ENCODE results near the gene ECM2. TPM values are rescaled to one million over a fixed set of nuclear protein-coding genes. Genes with fewer than 3 reads are reported as not detected.

The ECM2 gene
- total RNA-seq, 1 experiment from 2014 or later = not detected

DNA sequence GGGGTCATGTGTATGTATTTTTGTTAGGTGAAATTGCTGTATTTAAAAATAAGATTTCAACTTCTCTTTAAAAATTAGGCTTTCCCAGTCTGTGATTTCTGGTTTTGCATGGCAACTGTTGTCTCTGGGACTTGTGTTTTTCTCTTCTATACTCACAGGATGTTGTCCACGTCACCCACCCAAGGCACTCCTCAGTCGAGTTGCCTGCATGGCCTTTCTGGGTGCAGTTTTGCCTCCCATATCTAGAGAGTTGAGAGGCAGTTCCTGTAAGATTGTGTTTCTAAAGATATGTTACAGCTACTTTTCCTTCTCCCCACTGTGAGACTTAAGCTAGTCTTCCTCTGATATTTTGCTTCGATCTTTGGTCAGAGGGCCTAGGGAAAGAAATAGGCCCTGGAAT lies 51.2 kb downstream of the ECM2 start:
- RAD21 ChIA-PET (ENCODE audit: low non-redundant PET in 1 of 2, low total read pairs in 2 of 2, uncharacterized antibody in 2 of 2, unreplicated experiment in 2 of 2) = no interaction called here
- H3K4me2 ChIP-seq (ENCODE audit: low read length) = no peak overlapping the region
- H3K27ac ChIP-seq (ENCODE audit: low read depth, low read length) = no peak overlapping the region
- no peaks in the 10 kb centered on the region for H3K79me2 ChIP-seq (ENCODE audit: insufficient read depth, low read length)
- POLR2A ChIA-PET = no interaction called here
- BruUV-seq (replicated peaks) = no TSS peak
- H3K4me3 ChIP-seq (replicated peaks in 1 of 2; ENCODE audit: low read depth in 1 of 2, low read length in 2 of 2) = no peak overlapping the region
- intact Hi-C loops (cut with micrococcal nuclease) = no loop called here
- no peaks in the 10 kb centered on the region for H4K20me1 ChIP-seq (ENCODE audit: insufficient read depth)
- H3K4me1 ChIP-seq (ENCODE audit: control insufficient read depth in 1 of 2, insufficient read depth in 2 of 2, low read length in 2 of 2) = peaks cover 0 to 17% of the 10 kb centered on the region in 2 experiments; a peak in 2 of 4 replicates
- no peaks in the 10 kb centered on the region for H3K9me3 ChIP-seq (ENCODE audit: control insufficient read depth in 1 of 2, insufficient read depth in 1 of 2, low read depth in 1 of 2, low read length in 2 of 2)
- H3K9ac ChIP-seq (ENCODE audit: low read length) = no peak overlapping the region
- no peak for ATAC-seq
- CTCF ChIA-PET = no interaction called here
- TF ChIP-seq EZH2phosphoT487 (IDR thresholded peaks at IDR 0.05; ENCODE audit: borderline replicate concordance) = no peak
- TF ChIP-seq, protein P1, sequence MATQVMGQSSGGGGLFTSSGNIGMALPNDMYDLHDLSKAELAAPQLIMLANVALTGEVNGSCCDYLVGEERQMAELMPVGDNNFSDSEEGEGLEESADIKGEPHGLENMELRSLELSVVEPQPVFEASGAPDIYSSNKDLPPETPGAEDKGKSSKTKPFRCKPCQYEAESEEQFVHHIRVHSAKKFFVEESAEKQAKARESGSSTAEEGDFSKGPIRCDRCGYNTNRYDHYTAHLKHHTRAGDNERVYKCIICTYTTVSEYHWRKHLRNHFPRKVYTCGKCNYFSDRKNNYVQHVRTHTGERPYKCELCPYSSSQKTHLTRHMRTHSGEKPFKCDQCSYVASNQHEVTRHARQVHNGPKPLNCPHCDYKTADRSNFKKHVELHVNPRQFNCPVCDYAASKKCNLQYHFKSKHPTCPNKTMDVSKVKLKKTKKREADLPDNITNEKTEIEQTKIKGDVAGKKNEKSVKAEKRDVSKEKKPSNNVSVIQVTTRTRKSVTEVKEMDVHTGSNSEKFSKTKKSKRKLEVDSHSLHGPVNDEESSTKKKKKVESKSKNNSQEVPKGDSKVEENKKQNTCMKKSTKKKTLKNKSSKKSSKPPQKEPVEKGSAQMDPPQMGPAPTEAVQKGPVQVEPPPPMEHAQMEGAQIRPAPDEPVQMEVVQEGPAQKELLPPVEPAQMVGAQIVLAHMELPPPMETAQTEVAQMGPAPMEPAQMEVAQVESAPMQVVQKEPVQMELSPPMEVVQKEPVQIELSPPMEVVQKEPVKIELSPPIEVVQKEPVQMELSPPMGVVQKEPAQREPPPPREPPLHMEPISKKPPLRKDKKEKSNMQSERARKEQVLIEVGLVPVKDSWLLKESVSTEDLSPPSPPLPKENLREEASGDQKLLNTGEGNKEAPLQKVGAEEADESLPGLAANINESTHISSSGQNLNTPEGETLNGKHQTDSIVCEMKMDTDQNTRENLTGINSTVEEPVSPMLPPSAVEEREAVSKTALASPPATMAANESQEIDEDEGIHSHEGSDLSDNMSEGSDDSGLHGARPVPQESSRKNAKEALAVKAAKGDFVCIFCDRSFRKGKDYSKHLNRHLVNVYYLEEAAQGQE (IDR thresholded peaks at IDR 0.05; ENCODE audit: low read depth) = no peak
- TF ChIP-seq EZH2 (IDR thresholded peaks at IDR 0.05) = no peak
- TF ChIP-seq POLR2A (IDR thresholded peaks at IDR 0.05; ENCODE audit: borderline replicate concordance, extremely low read depth, insufficient read depth, insufficient read length) = no peak
- TF ChIP-seq, protein P2, sequence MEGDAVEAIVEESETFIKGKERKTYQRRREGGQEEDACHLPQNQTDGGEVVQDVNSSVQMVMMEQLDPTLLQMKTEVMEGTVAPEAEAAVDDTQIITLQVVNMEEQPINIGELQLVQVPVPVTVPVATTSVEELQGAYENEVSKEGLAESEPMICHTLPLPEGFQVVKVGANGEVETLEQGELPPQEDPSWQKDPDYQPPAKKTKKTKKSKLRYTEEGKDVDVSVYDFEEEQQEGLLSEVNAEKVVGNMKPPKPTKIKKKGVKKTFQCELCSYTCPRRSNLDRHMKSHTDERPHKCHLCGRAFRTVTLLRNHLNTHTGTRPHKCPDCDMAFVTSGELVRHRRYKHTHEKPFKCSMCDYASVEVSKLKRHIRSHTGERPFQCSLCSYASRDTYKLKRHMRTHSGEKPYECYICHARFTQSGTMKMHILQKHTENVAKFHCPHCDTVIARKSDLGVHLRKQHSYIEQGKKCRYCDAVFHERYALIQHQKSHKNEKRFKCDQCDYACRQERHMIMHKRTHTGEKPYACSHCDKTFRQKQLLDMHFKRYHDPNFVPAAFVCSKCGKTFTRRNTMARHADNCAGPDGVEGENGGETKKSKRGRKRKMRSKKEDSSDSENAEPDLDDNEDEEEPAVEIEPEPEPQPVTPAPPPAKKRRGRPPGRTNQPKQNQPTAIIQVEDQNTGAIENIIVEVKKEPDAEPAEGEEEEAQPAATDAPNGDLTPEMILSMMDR (IDR thresholded peaks at IDR 0.05 in 2 of 3, conservative IDR thresholded peaks at IDR 0.05 in 1 of 3; ENCODE audit: borderline replicate concordance in 1 of 3, insufficient read depth in 1 of 3, low read depth in 2 of 3, low read length in 2 of 3) = no peak
- TF ChIP-seq SP1 (IDR thresholded peaks at IDR 0.05; ENCODE audit: low read depth) = no peak
- no peak for TF ChIP-seq EGR1 (IDR thresholded peaks at IDR 0.05; ENCODE audit: low read depth)
- TF ChIP-seq YY1 (IDR thresholded peaks at IDR 0.05; ENCODE audit: extremely low read depth, insufficient replicate concordance, low read depth, low read length) = no peak
- TF ChIP-seq ELF1 (IDR thresholded peaks at IDR 0.05; ENCODE audit: borderline replicate concordance, low read depth) = no peak
- TF ChIP-seq TCF7L2 (IDR thresholded peaks at IDR 0.05; ENCODE audit: borderline replicate concordance, extremely low read depth, insufficient read depth, insufficient read length) = no peak
- TF ChIP-seq CEBPB (IDR thresholded peaks at IDR 0.05; ENCODE audit: low read depth) = no peak
- no peak for TF ChIP-seq ZNF274 (IDR thresholded peaks at IDR 0.05; ENCODE audit: low read depth, low read length)
- TF ChIP-seq, protein P3, sequence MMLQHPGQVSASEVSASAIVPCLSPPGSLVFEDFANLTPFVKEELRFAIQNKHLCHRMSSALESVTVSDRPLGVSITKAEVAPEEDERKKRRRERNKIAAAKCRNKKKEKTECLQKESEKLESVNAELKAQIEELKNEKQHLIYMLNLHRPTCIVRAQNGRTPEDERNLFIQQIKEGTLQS (IDR thresholded peaks at IDR 0.05) = no peak
- no peak for TF ChIP-seq FOSL1 (IDR thresholded peaks at IDR 0.05; ENCODE audit: low read depth)
- TF ChIP-seq, protein P4, sequence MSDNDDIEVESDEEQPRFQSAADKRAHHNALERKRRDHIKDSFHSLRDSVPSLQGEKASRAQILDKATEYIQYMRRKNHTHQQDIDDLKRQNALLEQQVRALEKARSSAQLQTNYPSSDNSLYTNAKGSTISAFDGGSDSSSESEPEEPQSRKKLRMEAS (IDR thresholded peaks at IDR 0.05) = no peak
- TF ChIP-seq SIN3A (IDR thresholded peaks at IDR 0.05; ENCODE audit: low read depth) = no peak
- TF ChIP-seq ZFX (IDR thresholded peaks at IDR 0.05) = no peak
- no peak for TF ChIP-seq CBX3 (IDR thresholded peaks at IDR 0.05; ENCODE audit: low read depth)
- TF ChIP-seq JUND (IDR thresholded peaks at IDR 0.05) = no peak
- no peak for TF ChIP-seq POLR2AphosphoS5 (IDR thresholded peaks at IDR 0.05; ENCODE audit: low read depth, low read length)
- no peak for DNase-seq (ENCODE audit: low read depth, low spot score)
- H2AFZ ChIP-seq (ENCODE audit: low read depth, low read length, poor library complexity, severe bottlenecking) = no peak overlapping the region
- no peaks in the 10 kb centered on the region for H3K9me2 ChIP-seq (ENCODE audit: insufficient read depth)
- H3K27me3 ChIP-seq (ENCODE audit: insufficient read depth, low read length) = no peaks in the 10 kb centered on the region
- no peaks in the 10 kb centered on the region for H3K36me3 ChIP-seq (ENCODE audit: control insufficient read depth in 1 of 2, insufficient read depth in 2 of 2, low read length in 2 of 2)

All from HCT116 (cell line).